ENCODE results near the gene OR6N1.

Gene OR6N1

DNA sequence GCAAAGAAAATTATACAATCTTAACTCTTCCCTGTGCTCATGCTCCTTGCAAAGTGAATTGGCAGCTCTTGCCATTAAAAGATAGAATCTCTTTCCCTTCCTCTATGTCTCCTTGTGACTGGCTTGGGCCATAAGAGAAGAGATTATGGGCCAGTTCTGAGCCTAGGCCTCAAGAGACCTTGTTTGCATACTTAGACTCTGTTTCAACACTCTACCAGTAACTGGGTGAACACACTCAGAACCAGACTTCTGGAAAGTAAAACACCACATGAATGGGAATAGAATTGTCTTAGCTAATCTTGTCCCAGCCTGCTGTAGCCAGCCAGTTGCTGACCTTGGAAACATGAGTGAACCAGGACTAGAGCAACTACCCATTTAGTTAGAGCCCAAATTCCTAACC lies 36.1 kb downstream of the OR6N1 start:
- DNase-seq = no peak

DNA sequence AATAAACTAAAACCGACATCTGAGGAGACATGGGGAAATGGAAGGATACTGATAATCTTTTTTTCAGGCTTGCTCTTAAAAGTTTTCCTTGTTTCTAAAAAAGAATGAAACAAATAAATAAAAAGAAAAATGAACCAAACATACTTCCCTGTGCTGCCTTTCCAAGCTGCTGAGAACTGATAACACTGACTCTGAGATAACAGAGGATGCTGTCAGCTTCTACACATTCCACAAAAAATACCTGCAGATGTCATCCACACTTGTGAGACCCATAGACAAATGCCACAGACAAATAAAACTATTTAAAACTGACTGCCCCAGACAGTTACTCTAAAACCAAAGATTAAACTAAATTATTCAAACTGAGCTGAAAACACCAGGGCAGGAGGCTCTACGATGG lies 39.5 kb downstream of the OR6N1 start:
- DNase-seq = no peak

DNA sequence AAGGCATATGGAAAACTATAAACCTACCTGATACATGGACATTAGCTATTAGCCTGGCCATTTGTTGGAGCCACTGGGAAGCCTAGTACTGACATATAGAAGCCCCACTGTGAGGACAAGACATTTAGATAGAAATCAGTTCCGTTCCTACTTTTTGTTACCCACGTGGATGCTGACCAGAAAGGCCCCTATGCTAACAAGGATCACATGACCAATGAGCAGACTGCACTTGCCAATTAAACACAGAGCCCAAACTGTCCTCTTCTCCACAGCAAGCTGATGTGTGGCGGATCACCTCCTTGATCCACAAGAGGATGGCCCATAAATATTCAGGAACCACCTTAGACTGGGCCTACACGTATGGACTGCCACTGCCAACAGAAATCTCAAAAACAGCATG lies 40.3 kb downstream of the OR6N1 start:
- DNase-seq = no peak

DNA sequence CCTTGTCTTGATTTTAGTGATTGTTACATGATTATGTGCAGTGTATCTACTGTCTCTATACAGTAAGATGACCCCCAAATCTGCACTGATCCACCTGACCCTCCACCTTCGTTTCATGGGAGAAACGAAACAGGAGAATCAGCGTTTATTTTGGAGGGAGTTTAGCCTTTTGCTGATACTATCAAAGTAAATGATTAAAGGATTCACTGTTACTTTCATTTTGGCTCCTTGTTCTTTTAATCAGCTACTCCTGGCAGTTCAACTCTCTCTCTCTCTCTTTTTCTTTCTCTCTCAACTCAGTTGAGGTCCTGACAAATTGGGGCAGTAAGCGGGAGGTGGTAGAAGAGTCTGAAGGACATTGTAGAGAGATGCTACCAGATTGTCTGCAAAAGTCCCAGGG lies 41.5 kb downstream of the OR6N1 start:
- DNase-seq = no peak

DNA sequence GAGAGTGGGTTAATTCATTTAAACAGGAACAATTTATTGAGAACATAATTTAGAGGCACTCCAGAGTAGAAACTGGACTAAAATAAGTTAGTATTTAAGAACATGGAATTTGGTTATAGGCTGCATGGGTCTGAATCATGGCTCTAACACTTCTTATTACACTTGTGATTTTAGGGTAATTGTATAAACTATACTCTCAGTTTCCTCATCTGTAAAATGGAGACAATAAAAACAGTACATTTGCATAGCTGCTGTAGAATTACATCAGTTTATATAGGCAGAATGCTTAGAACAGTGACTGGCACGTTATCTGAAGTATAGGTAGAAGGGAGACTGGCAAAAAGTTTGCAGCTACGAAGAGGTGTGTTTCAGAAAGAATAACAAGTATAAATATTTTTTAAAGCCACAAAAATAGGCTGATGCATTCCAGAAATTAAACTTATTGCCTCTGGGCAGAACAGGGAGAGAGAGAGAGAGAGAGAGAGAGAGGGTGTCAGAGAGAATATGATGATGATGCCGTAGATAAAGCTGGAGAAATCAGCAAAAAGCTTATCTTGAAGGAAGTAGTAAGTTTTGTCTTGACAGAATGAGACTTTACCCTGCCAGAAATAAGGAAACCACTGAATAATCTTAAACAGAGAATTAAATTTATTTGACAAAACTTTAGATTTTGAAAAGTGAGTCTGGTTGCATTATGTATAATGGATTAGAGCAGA lies 43.3 kb downstream of the OR6N1 start:
- no peak for DNase-seq

DNA sequence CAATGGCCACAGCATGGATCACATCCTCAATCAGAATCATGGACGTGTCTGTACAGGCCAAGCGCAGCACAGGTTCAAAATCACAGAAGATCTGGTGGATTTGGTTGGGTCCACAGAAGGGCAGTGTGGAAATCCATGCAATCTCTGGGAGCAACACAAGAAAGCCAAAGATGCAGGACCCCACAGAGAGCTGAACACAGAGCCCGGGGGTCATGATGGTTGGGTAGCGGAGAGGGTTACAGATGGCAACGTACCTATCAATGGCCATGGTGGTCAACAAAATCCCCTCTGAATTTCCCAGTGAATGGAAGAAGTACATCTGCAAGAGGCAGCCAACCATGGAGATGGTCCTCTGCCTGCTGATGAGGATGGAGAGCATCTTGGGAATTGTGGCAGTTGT lies 47.6 kb downstream of the OR6N1 start:
- DNase-seq = no peak

DNA sequence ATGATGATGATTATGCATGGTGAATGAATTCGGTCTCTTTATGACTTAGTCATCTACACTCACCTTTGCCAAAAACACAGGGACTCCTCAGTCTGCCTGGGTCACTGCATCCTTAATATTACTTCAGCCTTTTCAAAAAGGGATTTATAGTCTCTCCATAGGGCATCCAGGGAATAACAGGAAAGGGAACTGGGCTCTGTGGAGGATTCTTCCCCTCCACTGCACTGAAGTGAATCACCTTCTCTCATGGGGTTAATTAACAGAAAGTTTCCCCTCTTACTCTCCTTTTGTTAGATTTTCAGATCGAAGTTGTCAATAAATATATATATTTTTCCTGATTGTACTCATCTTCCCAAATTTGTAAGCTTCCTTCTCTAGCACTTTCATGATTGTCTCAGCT lies 51.4 kb downstream of the OR6N1 start, which contains the start of gene OR6K3:
Gene OR6K3 (minus strand): TSS at position 101 of the 400 bp plus-strand sequence. CDS start 2,605 bp downstream, outside the sequence.
- no peak for DNase-seq

DNA sequence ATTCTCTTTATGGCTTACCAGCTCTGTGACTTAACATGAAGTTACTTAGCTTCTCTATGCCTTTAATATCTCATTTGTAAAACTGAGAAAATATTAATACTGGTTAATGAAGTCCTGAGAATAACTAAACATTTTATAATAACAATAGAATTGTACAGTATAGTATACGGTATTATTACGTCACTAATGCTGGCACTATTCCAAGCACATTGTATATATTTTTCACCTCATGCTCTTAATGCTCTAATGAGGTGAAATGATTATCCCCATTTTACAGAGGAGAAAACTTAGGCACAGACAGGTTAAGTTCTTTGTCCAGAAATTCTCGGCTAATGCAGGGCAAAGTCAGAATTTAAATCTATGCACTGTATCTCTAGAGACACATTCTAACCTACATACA lies 52.3 kb downstream of the OR6N1 start:
- DNase-seq = no peak

DNA sequence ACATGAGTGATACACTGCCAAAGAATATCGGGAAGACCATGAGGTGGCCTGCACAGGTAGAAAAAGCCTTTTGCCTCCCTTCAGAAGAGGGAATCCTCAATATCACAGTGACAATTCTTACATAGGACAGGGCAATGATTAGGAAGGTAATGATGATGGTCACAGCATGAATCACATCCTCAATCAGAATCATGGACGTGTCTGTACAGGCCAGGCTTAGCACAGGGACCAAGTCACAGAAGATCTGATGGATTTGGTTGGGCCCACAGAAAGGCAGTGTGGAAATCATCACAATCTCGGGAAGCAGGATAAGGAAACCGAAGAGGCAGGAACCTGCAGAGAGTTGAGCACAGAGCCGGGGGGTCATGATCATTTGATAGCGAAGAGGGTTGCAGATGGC lies 54.7 kb downstream of the OR6N1 start:
- no peak for DNase-seq

DNA sequence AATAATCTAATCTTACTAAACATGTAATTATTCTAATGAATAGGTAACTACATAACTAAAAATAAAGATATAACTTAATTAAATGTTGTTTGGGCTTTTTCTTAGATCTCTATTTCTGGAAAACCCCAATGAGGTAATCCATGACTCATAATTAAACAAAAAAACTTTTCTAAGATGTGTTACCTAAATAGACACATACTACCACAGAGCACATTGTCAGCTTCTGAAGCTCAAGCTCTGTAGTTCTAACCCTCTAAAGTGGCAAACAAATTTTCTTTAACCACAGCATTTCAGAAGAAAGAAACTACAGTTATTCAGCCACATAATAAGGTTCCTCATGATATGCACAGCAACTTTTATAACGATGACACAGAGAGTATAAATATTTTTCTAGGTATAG lies 55.7 kb downstream of the OR6N1 start:
- no peak for DNase-seq

DNA sequence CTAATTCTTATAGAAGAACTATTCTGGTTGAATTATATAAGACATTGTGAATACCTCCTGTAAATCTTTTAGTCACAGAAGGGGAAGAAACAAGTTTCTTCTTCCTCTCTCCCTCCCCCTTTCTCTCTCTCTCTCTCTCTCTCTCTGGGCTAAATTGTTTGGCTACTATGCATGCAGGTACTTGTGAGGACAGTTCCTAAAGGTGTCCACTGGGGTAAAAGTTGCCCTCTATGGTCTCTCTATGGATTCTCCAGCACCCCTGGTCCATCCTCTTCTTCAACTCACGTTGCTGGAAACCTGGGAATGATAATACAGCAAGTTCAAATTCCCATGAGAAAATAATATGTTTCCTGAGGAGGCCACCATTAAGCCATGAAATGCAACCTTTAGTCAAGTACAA lies 57.2 kb downstream of the OR6N1 start:
- DNase-seq = no peak

Data from NCI-H748 treated with DMSO at 0.1 percent for 48 hours (cell line).